Testis (tissue), 2 donors: ENCODE measurements around the gene MRPS6.

Experiments
- POLR2A ChIP-seq: fragments of 450-650 bp; IDR thresholded peaks from one replicate; pipeline ENCODE4 v1.6.1; 2017; ENCODE audit warnings: antibody characterized with exemption, mild to moderate bottlenecking, moderate library complexity
- TF ChIP-seq, protein P1 (sequence below), 3 experiments: fragments of 450-650 bp in 2 of 3; fragments of 200-600 bp in 1 of 3; sonication (generic) in 1 of 3; IDR thresholded peaks; one replicate each; pipeline ENCODE4 v1.5.1; 2016 to 2019; ENCODE audit warnings: antibody characterized with exemption in 3 of 3, mild to moderate bottlenecking in 2 of 3, moderate library complexity in 1 of 3

GRCh38 chr21:34170886-34171285 is 97.5 kb downstream of the MRPS6 start:
- TF ChIP-seq, protein P1, sequence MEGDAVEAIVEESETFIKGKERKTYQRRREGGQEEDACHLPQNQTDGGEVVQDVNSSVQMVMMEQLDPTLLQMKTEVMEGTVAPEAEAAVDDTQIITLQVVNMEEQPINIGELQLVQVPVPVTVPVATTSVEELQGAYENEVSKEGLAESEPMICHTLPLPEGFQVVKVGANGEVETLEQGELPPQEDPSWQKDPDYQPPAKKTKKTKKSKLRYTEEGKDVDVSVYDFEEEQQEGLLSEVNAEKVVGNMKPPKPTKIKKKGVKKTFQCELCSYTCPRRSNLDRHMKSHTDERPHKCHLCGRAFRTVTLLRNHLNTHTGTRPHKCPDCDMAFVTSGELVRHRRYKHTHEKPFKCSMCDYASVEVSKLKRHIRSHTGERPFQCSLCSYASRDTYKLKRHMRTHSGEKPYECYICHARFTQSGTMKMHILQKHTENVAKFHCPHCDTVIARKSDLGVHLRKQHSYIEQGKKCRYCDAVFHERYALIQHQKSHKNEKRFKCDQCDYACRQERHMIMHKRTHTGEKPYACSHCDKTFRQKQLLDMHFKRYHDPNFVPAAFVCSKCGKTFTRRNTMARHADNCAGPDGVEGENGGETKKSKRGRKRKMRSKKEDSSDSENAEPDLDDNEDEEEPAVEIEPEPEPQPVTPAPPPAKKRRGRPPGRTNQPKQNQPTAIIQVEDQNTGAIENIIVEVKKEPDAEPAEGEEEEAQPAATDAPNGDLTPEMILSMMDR (IDR thresholded peaks at IDR 0.05): no peak
- TF ChIP-seq POLR2A: no peak
